Suppressor macrophage (primary cell): ENCODE results near the gene ZIC2.

Experiments used
- DNase-seq, 4 experiments: peaks; one replicate each; pipeline ENCODE4 v3.0.0-alpha.2; 2020 to 2022

The ZIC2 gene

DNA sequence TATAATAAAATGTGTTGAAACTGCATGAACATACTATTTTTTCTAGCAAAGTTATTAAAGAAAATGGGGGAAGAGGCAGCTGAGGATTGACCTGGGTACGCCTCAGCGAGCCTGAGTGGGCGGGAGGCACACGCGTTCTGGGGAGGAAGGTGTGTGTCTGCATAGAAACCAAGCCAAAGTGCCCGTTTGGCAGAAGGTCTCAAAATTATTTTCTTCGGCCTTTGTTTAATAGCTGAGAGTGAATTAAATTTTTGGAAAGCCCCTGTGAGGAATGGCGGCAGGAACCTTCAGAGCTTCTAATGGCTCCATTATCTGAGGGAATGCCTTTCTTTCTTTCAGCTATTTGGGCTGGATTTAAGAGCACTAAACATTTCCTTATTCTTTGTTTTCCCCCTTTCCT is 5.2 kb downstream of the ZIC2 start:
- DNase-seq, result no peak

DNA sequence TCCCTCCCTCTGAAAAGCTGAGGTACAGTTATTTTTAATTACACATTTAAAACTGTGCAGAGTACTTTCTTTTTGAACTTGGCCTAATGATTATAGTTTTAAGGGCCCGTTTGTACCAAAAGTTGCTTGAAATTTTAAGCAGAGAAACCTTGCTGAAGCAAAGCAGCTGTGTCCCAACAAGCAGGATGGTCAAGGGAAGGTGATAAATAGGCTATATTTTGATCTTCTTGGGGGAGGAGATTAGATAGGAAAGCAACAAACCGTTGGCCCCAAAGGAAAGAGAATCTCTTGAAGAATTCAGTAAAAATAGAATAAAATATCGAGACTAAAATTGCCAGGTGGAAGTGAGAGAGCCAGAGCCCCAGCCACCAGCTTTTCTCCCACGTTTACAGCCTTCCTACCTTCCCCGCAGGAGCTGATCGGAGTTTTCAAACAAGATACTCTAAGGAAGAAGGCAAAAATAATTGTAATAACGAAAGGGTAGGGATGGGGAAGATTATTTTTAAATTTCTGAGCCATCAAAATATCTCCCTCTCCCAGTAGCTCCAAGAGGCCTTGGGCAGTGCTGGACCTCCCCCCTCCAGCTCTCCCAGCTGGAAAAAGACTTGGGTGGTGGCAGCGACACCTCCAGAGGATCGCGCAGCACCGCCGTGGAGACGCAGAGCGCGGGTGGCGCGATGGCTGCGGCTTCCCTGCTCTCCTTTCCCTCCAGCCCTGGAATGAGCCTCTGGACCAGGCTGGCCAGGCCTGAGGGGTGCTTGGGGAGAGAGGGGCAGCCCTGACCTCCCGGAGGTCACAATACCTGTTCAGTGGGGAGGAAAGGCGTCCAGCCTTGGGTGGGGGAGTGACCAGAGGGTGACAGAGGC is 5.8 kb downstream of the ZIC2 start:
- DNase-seq, result peak in 1 of 4 experiments; percentile 2

DNA sequence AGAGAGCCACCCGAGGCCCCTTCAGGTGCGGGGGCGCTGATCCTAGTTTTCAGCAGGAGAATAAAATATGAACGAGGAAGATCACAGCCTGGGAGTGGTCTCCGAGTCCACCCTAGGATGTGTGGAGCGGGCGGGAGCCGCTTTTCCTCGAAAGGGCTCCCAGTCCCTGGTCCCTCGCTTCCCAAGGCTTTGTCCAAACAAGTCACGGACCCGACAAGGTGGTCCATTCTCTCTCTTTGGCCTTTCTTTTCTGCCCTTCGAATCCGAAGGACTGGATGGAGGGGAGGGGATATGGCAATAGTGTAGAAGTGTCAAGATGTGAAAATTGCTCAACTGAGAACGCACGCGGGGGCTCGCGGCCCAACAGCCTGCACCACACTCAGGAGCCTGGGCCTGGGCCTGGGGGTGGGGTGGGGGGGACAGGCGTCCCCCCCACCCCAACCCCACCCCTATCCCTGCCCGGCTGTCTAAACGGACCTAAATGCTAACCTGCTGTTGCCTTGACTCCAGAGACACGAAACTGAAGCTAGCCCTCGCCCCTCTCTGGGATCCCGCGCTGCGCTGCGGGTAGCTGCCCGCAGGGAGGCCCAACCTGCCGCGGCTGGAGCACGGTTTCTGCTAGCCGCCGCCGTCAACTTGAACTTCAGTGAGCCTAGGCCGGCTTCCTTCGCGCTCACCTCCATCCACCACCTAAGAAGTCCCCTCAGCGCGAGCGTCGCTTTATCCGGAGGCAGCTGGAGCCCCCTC is 7.1 kb downstream of the ZIC2 start:
- DNase-seq, result no peak

DNA sequence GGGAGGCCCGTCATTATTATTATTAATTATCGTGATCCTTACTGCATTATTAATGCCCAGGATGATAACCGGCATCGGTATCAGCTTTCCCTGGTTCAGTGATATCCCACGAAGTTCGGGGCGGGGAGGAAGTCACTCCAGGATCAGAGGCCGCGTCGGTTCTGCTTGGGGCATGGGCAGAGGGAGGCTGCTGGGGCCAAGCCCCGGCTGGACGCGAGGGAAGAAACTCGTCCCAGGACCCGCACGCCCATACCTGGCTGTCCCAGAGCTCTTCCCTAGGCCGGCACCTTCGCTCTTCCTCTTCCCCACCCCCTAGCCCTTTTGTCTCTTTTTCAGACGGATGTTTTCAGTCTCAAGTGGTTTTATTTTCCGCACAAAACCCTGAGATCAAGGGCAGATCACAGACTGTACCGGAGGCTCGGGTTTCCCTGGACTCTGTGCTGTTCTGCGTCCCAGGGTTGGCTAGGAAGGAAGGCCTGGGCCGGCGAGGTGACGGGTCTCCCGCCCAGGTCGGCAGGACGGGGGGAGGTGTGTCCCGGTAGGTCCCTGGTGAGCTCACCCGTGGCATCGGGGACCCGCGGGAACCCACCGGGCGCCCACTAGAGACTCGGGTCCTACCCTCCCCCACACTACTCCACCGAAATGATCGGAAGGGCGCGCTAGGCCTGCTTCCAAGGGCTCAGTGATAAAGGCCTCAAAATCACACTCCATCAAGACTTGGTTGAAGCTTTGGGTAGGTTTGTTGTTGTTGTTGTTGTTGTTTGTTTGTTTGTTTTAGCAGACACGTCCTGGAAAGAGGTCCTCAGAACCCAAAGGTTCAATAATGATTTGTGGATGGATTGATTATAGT is 7.9 kb downstream of the ZIC2 start:
- peak in 1 of 4 experiments; percentile 12 for DNase-seq

DNA sequence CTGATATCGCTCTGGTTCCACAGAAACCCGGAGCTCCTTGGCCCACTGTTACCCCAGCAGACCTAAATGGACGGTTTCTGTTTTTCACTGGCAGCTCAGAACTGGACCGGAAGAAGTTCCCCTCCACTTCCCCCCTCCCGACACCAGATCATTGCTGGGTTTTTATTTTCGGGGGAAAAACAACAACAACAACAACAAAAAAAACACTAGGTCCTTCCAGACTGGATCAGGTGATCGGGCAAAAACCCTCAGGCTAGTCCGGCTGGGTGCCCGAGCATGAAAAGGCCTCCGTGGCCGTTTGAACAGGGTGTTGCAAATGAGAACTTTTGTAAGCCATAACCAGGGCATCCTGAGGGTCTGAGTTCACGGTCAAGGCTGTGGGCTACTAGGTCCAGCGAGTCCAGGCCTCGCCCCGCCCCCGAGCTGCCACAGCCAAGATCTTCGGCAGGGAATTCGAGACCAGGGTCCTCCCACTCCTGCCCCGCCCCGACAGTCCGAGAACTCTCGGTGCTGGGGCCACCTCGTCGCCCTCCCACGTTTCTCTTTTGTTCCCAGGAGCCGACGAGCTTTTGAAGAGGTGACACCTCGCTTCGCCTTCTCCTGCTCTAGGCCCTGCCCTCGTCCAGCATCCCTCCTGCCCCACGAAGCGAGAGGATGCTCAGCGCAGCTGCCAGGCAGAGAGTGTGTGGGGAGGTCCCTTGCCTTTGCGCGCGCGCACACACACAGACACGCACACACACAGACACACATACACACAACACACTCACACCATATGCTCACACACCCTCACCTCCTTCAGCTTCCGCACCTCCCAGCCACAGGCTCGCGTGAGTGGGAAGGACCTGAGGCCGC is 8.8 kb downstream of the ZIC2 start:
- DNase-seq, result peak in 2 of 4 experiments; percentile 1 to 17

DNA sequence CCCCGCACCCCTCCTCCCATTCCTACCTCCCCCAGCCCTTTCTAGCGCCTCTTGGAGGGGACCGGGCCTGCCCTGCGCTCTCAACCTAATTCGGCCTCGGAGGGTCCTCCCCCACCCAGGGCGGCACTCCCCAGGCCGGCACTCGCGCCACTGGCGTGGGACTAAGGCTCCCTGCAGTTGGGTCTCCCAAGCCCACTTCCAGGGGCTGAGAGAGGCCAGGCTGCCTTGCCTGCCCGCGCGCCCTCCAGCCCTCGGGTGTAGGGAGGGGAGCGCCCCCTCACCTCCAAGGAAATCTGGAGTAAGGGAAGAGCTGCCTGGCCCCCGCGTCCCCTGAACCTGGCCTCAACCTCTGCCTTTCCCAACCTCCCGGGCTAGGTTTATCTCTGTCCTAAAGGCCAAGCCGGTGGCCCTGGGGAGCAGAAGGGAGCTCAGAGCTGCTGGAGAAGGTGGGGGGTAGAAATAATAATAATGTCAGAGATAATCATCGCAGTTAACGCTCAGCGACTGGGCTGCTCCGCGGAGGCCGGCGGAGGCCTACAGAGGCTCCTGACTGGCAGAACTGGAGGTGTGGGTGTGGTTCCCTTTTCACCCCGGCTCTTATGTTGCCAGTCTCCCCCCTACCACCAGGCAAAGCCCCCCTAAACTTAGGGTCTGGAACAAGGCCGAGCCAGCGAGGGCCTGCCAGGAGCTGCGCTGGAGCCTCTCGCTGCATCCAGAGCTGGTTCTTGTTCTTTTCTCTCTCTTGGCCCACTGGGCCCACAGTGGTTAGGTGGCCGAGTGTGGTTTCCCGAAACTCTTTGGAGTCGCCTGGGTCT is 9.6 kb downstream of the ZIC2 start:
- peak in 1 of 4 experiments; percentile 2 for DNase-seq

DNA sequence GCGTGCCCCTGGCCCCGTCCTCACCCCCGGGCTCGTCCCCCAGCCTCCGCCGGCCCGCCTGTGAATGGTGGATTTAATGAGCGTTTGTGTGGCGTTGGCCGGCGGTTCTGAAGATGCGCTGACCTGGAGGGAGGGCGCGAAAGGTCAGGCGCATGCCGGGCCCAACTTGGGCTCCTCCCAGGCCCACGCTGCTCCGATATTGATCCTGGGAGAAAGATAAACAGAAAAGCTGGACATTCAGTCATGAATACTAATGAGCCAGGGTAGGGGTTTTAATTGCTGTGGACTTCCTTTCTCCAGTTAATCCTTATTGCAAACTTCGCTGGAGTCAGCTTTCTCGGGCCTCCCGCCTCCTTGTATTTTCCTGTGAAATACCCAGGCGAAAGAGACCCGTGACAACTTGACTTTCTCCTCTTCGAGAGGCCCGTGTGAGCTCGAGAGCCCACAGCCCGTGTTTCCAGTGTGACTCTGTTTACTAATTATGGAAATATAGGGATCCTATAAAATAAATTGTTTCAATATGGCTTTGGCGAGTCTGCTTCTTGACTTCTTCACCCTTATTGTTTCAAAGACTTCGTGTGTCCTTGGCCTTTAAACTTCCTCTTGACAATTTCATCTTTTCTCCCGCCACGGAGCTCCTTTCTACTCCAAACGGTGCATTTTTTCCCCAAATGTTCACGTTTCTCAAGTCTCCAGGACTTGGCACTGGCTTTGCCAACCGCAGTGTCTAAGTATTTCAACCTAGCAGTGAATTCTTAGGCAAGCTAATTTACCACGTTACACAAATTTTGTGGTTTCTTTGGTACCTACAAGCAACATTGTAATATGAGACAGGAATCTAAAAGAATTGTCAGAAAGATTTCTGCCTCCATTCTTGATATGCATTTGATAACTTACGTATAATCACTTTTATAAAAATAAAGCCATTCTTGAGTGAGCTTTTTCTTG is 10.5 kb downstream of the ZIC2 start:
- DNase-seq, result peak in 2 of 4 experiments; percentile 1 to 17

DNA sequence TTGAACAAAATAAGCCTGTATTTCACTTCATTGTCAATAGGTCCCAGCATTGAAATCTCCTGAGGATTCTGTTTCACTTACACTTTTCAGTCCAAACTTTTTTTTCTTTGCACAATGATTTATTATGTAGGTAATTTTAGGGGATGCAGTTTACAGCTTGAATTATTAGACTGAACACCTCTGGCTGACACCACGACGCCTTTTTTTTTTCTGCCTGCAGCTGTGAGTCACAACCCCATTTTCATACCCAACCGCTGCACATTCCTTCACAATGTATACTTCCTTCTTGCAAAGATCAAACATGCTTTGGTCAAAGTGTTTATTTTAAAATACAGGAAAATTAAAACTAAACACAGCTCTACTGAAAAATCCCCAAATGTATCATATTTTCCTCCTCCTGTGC is 11.4 kb downstream of the ZIC2 start:
- DNase-seq, result peak in 1 of 4 experiments; percentile 30

DNA sequence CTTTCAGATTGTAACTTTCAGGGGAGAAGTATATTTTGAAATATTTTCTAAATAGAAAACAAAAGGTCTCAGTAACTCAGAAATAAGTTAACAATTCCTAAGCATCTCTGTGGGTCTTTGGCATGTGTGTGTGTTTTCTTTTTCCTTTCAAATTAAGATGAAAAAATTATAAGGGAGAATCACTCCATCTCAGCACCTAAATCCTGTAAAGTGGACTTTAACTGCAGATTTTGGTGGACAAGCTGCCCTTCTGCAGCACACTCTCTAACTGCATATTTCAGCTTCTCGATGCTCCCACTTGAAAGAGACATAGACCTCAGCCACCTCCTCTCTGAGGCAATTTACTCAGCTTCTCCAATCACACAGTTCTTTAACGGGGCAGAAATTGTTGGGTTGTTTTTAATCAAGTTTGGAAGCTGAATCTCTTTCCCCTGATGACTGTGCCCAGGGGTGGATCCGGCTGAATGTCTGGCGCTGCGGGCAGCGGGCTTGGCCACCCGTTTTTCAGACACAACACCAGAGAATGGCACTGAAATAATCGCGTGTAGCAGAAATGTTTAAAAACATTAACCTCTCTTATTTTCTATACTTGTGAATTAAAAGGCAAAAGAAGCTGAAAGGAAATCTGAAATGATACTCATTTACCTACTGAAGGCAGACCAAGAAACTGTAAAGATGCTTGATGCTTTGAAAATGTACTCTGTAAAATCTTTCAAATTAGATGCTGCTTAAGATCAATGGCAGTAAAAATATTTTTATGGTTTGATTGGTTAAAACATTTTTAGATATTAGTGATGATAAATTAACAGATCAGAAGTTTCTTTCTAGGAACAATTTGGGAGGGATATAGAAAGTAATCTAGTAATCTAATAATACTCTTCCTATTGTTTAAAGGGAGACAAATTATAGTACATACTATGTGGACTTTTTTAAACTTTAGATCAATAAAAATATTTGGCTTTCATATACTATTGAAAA is 12.4 kb downstream of the ZIC2 start:
- no peak for DNase-seq

DNA sequence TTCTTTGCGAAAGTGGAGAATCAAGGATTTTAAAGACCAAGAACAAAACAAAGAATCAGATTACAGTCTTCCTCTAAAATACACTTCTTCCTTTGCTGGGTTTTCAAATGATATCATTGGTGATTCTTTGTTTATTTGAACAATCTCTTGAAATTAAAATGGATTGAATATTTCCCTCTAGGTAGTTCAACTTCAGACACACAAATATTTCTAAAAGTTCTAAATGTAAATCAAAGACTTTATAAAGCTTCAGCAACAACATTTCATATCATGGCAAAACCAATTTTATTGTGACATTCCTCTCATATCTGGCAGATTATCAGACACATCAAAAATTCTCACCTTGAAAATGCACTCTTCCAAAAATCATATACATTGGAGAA is 13.0 kb downstream of the ZIC2 start:
- DNase-seq, result no peak

DNA sequence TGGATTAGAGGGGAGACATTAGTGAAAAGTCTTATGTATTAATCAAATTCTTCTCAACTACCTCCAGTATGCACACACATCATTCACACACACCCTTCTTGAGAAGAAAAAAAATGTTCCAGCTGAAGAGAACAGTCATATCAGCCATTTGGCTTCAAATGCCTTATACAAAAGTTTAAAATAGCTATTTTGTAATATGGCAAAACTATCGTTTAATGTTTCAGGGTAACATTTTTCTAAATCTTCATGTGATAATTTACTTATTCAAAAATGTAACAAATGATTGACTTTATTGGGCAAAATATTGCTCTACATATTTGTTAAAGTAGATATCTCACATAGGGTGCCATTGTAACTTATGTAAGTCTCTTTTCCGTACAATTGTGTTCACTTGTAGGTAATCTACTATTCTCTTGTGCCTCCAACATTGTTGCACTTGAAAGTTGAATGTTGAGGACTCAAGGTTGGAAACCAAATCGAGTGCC is 13.6 kb downstream of the ZIC2 start:
- DNase-seq, result no peak

DNA sequence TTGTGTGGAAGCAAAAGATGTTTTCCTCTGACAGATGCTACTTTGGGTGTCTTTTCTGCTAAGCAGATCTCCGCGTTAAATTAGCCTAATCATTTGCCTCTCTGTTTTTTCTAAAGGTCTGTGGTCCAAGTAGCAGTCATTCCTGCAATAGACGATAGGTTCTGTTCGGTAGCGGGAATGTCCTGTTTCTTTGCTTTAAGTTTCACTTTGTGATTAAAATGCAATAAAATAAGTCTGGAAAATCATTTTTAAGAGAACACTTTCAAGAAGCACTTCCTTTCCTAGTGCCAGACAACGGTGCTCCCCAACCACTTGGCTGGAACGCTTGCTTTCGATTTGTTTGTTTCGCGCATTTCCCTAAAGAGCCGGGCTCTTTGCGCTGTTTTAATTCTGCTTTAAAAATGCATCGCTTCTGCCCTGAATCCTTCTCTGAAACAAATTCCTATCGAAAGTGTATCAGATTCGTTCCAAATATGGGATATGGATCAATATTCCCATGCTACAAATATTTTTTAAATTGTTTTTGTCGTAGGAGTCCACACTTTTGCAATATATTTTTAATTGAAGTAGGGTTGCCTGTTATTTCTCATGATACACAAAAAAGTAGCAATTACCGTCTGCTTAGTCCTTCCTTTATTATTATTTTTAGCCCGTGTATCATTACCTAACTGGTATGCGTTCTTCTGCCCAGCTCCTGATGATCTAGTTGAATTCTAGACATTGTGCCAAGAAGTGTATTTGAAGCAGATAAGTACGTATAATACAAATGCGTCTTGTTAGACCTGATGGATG is 14.2 kb downstream of the ZIC2 start:
- DNase-seq, result peak in 1 of 4 experiments; percentile 24

DNA sequence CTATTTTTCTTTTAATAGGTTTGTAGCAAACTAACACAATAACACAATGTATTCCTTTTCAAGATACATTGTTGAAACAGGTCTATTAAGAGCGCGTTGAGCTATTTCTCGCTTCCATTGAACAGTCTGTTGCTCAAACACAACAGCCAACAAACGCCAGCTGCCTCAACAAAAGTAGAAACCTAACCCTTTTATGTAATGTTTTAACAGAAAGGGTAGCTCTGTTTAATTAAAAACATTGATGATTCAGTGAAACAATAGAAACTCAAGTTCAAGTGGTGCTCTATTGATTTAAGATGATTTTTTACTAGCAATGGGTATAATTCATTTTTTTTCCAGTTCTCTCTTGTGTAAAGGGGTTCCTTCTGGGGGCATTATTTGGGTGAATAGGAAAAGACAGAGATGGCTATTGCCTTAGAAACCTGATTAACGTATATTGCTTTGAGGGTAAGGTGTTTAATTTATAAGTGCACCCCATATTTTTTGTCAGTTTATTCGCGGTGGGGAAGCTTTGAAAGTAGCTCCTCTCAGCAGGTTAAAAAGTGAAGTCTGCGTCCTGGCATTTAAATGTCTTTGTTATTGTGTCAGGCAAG is 14.9 kb downstream of the ZIC2 start:
- DNase-seq, result no peak

DNA sequence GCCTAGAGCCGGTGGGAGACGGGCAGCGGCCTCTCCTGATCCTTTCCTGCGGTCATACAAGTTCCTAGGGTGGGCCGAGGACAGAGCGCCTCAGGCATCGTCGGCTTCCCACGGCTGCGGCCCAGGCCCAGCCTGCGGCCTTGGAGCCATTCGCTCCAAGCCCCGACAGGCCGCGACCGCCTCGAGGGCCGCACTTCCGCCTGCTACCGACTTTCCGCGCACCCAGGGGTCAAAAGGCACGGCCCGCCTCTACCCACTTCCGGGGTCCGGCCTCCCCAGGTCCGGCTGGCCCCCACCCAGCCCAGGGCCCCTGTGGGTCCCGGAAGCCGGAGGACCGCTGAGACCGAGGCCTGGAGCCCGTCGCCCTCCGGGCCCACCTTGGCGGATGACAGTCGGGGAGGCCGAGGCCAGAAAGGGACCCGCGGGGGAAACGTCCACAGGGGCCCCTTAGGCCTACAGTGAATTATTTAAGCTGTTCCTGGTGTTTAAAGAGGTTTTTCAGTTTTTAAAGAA is 16.2 kb downstream of the ZIC2 start:
- no peak for DNase-seq

DNA sequence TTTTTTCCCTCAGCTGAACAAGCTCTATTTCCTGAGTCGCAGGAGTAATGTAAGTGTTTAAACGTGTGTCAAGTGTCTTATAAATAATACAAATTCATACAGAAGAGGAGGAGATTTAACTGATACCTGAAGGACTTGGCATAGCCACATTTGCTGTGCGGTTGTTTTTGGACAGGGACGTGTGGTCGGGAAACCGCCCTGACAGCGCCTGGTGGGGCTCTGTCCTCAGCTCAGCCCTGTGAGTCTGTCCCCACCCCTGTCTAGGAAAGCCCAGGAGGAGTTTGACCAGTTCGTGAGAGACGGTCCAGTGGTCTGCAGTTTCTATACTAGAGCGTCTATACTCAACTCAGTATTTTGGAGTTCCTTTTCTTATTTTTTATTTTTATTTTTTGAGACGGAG is 16.7 kb downstream of the ZIC2 start:
- no peak for DNase-seq

DNA sequence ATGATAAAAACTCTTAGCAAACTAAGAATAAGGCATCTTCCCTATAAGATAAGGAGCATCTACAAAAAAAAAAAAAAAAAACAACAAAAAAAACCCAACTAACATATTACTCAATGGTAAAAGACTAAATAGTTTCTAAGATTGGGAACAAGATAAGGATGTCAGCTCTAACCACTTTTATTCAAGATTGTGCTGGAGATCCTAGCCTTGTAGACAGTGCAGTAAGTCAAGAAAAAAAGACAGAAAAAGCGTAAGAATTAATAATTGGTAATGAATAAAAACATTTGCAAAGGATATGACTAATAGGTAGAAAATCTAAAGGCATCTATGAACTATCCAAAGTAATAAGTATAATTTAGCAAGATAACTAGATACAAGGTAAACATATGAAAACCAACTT is 33.0 kb downstream of the ZIC2 start:
- DNase-seq, result no peak

DNA sequence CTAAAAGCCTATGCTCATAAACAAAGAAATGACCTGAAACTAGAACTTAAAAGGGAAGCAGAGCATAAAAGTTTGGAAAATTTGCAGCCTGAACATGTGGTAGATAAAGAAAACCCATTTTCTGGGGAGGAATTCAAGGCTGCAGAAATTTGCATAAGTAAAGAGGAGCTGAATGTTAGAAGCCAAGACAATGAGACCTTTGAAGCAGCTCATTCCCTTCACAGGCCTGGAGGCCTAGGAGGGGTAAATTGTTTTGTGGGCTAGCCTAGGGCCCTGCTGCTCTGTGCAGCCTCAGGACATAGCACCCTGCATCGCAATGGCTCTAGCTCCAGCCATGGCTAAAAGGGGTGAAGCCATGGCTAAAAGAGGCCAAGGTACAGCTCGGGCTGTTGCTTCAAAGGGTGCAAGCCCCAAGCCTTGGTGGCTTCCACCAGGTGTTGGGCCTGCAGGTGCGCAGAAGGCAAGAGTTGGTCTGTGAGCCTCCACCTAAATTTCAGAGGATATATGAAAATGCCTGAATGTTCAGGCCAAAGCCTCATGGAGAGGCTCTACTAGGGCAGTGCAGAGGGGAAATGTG is 38.3 kb downstream of the ZIC2 start:
- no peak for DNase-seq
